ENCODE data around the gene RSPO1. TPM values are rescaled to one million over a fixed set of nuclear protein-coding genes. Genes with fewer than 3 reads are reported as not detected.

RSPO1 gene
- total and polyA plus RNA-seq, 8 donors: 0.09 to 0.46 (median 0.13) TPM; not detected in 3

GRCh38 chr1:37631036-37631435, 3.7 kb downstream of the RSPO1 start:
- H3K4me3 ChIP-seq: no peak overlapping the region
- no peaks in the 10 kb centered on the region for H3K36me3 ChIP-seq
- WGBS, 2 donors: 31 to 34% methylated on average over 5 of the region's 5 CpGs
- no peak overlapping the region for H3K27ac ChIP-seq
- TF ChIP-seq CTCF (IDR thresholded peaks at IDR 0.05): no peak
- no peaks in the 10 kb centered on the region for H3K9me3 ChIP-seq
- intact Hi-C loops (cut with DNase I): no loop called here
- H3K4me1 ChIP-seq: peaks cover 0 to 4% (median 0%) of the 10 kb centered on the region in 3 donors
- FAIRE-seq (no peak), ATAC-seq (no peak), DNase-seq (no peak)
- peaks cover 0 to 13% (median 2%) of the 10 kb centered on the region in 4 donors for H3K27me3 ChIP-seq

GRCh38 chr1:37630426-37631028, 4.2 kb downstream of the RSPO1 start:
- no peak for ATAC-seq

GRCh38 chr1:37629726-37630425, 4.8 kb downstream of the RSPO1 start:
- DNase-seq: no peak
- Histone ChIP-seq H3K9me3 (no peaks in the 10 kb centered on the region), H3K4me3 (no peak overlapping the region), H3K27ac (no peak overlapping the region), H3K4me1 (peaks cover 0 to 4% (median 0%) of the 10 kb centered on the region in 3 donors), H3K27me3 (peaks cover 0 to 7% (median 2%) of the 10 kb centered on the region in 4 donors), H3K36me3 (no peaks in the 10 kb centered on the region)
- intact Hi-C loops (cut with DNase I): no loop called here
- FAIRE-seq: no peak
- TF ChIP-seq CTCF (IDR thresholded peaks at IDR 0.05): no peak
- ATAC-seq: no peak
- WGBS, 2 donors: 38 to 39% methylated on average over 7 of the region's 7 CpGs

More at GRCh38 chr1:37630426-37631028, 4.2 kb downstream of the RSPO1 start:
- DNase-seq (no peak), FAIRE-seq (no peak)
- Histone ChIP-seq H3K36me3 (no peaks in the 10 kb centered on the region), H3K4me3 (no peak overlapping the region), H3K4me1 (peaks cover 0 to 4% (median 0%) of the 10 kb centered on the region in 3 donors), H3K27me3 (peaks cover 0 to 13% (median 2%) of the 10 kb centered on the region in 4 donors), H3K9me3 (no peaks in the 10 kb centered on the region), H3K27ac (no peak overlapping the region)
- intact Hi-C loops (cut with DNase I): no loop called here
- no peak for TF ChIP-seq CTCF (IDR thresholded peaks at IDR 0.05)
- 23% methylated on average over 15 of the region's 15 CpGs for WGBS, 2 donors

- no peaks in the 10 kb centered on the region for H3K4me1 ChIP-seq
- no peaks in the 10 kb centered on the region for H3K36me3 ChIP-seq
- H3K27me3 ChIP-seq: peaks cover 0 to 3% (median 1%) of the 10 kb centered on the region in 4 donors
- DNase-seq (no peak), ATAC-seq (no peak), FAIRE-seq (no peak)
- no peak overlapping the region for H3K27ac ChIP-seq
- no peaks in the 10 kb centered on the region for H3K9me3 ChIP-seq
- no peak overlapping the region for H3K4me3 ChIP-seq
- intact Hi-C loops (cut with DNase I): no loop called here
- TF ChIP-seq CTCF (IDR thresholded peaks at IDR 0.05): no peak
Observed at GRCh38 chr1:37629008-37629407, 5.7 kb downstream of the RSPO1 start.

GRCh38 chr1:37628026-37628556, 6.6 kb downstream of the RSPO1 start:
- intact Hi-C loops (cut with DNase I): no loop called here
- TF ChIP-seq CTCF (IDR thresholded peaks at IDR 0.05): no peak
- peaks cover 0 to 3% (median 0%) of the 10 kb centered on the region in 4 donors for H3K27me3 ChIP-seq
- DNase-seq (no peak), FAIRE-seq (no peak), ATAC-seq (no peak)
- no peak overlapping the region for H3K27ac ChIP-seq
- H3K4me3 ChIP-seq: no peak overlapping the region
- WGBS, 2 donors: 50 to 61% methylated on average over 8 of the region's 8 CpGs
- no peaks in the 10 kb centered on the region for H3K4me1 ChIP-seq
- no peaks in the 10 kb centered on the region for H3K36me3 ChIP-seq
- no peaks in the 10 kb centered on the region for H3K9me3 ChIP-seq

All from pancreas (tissue), 10 donors.